ENCODE data around the gene UNC93A.
"Not testable (repeated sequence)": the region's sequence is repeated elsewhere in the genome, so short reads cannot be mapped to it uniquely, and the experiment has no call there.

The UNC93A gene

GRCh38 chr6:167345960-167346359 is 54.8 kb downstream of the UNC93A start:
- no peak for DNase-seq

GRCh38 chr6:167347226-167347625 is 56.1 kb downstream of the UNC93A start:
- DNase-seq, result no peak

GRCh38 chr6:167349631-167350274 is 58.6 kb downstream of the UNC93A start:
- DNase-seq, result no peak

DNA sequence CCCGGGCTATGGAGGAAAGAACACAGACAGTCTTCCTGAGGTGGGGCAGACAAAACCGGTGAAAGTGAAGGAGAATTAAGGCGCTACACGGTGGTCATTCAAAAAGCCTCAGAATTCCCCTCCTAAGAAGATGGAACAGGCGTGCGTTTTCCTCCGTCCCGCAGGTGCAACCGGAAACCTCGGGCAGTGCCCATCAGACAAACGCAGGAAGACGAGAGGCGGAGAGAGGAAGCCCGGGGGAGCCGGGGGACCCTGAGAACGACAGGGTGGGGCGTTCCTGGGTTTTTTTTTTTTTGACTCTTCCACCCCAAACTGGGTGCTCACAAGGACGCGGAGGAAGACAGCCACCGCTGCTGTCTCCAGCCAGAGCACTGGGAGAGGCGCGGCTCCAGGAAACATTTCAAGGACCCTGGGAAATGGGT is 59.2 kb downstream of the UNC93A start:
- DNase-seq, result no peak

GRCh38 chr6:167350731-167351655 is 59.9 kb downstream of the UNC93A start:
- DNase-seq, result peak; percentile 40

DNA sequence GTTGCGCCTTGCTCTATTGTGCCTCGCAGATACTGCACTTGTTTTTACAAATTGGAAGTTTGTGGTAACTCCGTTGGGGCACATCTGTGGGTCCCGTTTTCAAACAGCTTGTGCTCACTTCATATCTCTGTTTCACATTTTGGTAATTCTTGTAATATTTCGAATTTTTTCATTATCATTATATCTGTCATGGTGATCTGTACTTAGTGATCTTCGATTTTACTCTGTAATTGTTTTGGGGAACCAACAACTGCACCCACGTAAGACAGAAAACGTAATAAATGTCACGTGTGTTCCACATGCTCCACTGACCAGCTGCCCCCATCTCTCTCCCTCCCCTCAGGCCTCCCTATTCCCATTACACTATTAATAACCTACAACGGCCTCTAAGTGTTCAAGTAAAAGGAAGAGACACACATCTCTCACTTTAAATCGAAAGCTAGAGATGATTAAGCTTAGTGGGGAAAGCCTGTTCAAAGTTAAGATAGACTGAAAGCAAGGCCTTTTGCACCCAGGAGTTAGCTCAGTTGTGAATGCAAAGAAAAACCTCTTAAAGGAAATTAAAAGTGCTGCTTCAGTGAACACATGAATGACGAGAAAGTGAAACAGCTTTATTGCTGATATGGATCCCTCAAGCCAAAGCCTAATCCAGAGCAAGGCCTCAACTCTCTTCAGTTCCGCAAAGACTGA is 60.7 kb downstream of the UNC93A start:
- no peak for DNase-seq

DNA sequence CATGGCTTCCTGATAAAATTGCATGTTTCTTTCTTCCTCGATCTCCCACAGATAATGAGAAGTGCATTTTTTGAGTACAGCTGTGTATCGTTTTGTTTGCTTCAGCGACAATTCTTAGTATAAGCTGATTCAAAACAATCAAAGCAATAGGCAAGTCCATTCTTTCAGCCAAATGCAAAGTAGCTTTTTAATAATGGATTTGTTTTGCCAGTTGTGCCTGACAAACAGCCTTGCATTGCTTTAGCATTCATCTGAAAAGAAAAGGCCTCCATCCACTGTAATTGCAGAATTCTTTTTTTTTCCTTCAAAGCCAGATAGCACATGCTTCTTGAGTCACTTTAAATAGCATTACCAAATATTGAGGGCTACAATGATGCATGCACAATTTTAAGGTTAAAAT is 65.8 kb downstream of the UNC93A start:
- DNase-seq, result no peak

- not testable (repeated sequence) for DNase-seq
These were observed 67.3 kb downstream of the UNC93A start for GRCh38 chr6:167358394-167358793.

DNA sequence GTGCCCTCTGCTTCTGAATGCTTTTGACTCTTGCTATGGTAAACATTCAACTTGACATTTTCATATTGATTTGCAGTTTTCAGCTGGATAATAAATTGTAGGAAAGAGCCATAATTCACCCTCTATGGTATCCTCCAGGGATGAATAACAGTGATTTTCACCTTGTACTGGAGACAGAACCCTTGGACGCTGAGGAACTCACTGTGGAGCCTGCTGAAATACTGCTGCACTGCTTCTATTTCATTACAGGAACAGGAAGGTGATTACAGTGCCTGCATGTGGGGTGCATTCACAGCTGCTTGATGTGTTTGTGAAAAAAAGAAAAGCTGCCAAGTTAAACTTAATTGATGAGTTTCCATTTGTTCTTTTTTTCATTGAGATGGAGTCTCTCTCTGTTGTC is 70.1 kb downstream of the UNC93A start:
- not testable (repeated sequence) for DNase-seq

Data from fibroblast of upper back skin (primary cell).